ENCODE measurements around the gene UBR1. TPM values are rescaled to one million over a fixed set of nuclear protein-coding genes. Genes with fewer than 3 reads are reported as not detected.

The UBR1 gene
- total RNA-seq, 1 donor from 2014 or later, result 33.2 TPM

DNA sequence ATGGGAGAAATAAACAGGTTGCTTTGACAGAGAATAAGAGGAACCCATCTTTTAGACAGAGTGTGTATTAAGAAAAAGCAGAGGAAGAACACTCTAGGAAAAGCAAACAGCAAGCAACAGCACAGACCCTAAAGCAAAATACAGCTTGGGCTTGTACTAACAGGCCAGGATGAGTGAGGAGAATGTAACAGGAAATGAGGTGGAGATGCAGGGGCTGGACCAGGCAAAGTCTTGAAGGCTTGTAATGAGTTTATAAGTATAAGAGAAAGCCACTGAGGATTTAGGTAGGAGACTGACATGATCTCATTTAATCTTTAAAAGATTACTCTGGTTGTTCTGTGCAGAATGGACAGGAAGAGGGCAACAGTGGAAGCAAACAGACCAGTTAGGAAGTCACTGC, 4.9 kb downstream of the UBR1 start:
- Mint-ChIP-seq H3K27me3 (ENCODE audit: insufficient read depth, low read depth) (no peaks in the 10 kb centered on the region), H3K27ac (no peak overlapping the region), H3K36me3 (peaks cover 27% of the 10 kb centered on the region), H3K4me1 (peaks cover 13% of the 10 kb centered on the region), H3K4me3 (no peak overlapping the region), H3K9me3 (peaks cover 3% of the 10 kb centered on the region)
- Histone ChIP-seq H3K4me1 (peaks cover 11% of the 10 kb centered on the region), H3K27me3 (no peaks in the 10 kb centered on the region), H3K27ac (no peak overlapping the region), H3K79me2 (ENCODE audit: low read depth) (peaks cover 98% of the 10 kb centered on the region), H3F3A (ENCODE audit: low read depth) (no peaks in the 10 kb centered on the region), H3K4me2 (no peak overlapping the region), H3K36me3 (peaks cover 14% of the 10 kb centered on the region), H2AFZ (replicated peaks) (no peak overlapping the region), H3K4me3 (no peak overlapping the region), H4K20me1 (ENCODE audit: low read depth) (no peaks in the 10 kb centered on the region), H3K9me3 (ENCODE audit: low read depth) (no peaks in the 10 kb centered on the region), H3K9ac (no peak overlapping the region)
- DNase-seq (ENCODE audit: low spot score), result no peak
- TF ChIP-seq, protein P1, sequence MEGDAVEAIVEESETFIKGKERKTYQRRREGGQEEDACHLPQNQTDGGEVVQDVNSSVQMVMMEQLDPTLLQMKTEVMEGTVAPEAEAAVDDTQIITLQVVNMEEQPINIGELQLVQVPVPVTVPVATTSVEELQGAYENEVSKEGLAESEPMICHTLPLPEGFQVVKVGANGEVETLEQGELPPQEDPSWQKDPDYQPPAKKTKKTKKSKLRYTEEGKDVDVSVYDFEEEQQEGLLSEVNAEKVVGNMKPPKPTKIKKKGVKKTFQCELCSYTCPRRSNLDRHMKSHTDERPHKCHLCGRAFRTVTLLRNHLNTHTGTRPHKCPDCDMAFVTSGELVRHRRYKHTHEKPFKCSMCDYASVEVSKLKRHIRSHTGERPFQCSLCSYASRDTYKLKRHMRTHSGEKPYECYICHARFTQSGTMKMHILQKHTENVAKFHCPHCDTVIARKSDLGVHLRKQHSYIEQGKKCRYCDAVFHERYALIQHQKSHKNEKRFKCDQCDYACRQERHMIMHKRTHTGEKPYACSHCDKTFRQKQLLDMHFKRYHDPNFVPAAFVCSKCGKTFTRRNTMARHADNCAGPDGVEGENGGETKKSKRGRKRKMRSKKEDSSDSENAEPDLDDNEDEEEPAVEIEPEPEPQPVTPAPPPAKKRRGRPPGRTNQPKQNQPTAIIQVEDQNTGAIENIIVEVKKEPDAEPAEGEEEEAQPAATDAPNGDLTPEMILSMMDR (IDR thresholded peaks at IDR 0.05), result no peak
- TF ChIP-seq EZH2 (IDR thresholded peaks at IDR 0.05), result no peak
- no peak for TF ChIP-seq EZH2phosphoT487 (IDR thresholded peaks at IDR 0.05)

DNA sequence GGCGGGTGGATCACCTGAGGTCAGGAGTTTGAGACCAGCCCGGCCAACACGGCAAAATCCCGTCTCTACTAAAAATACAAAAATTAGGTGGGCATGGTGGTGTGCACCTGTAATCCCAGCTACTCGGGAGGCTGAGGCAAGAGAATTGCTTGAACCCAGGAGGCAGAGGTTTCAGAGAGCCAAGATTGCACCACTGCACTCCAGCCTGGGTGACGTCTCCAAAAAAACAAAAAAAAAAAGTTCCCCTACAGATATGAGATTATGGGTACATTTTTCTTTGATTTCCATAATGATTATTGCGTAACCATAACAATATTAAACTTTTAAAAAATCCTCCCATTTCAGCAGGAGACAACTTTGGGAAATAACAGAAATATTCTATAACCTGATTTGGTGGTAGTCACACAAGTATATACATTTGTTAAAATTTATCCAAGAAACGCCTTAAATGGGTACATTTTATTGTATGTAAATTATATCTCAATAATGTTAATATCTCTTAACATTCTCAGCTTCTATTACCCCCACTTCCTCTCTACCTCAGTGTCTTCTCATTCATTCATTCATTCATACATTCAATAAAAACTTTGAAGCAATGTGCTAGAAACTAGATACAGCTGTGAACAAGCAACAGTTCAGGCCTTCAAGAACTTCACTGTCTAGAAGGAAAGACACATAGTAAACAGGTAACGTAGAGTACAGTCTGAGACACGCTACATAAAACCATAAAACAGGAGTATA, 6.6 kb downstream of the UBR1 start:
- Mint-ChIP-seq H3K9me3 (peaks cover 3% of the 10 kb centered on the region), H3K36me3 (peaks cover 27% of the 10 kb centered on the region), H3K4me3 (no peak overlapping the region), H3K27ac (no peak overlapping the region), H3K27me3 (ENCODE audit: insufficient read depth, low read depth) (no peaks in the 10 kb centered on the region), H3K4me1 (peaks cover 5% of the 10 kb centered on the region)
- Histone ChIP-seq H3K27ac (no peak overlapping the region), H3K36me3 (peaks cover 14% of the 10 kb centered on the region), H3K4me2 (no peak overlapping the region), H3K9ac (no peak overlapping the region), H2AFZ (replicated peaks) (no peak overlapping the region), H3F3A (ENCODE audit: low read depth) (no peaks in the 10 kb centered on the region), H3K79me2 (ENCODE audit: low read depth) (peaks cover 93% of the 10 kb centered on the region), H3K27me3 (no peaks in the 10 kb centered on the region), H3K4me3 (no peak overlapping the region), H3K4me1 (peaks cover 2% of the 10 kb centered on the region), H4K20me1 (ENCODE audit: low read depth) (no peaks in the 10 kb centered on the region), H3K9me3 (ENCODE audit: low read depth) (no peaks in the 10 kb centered on the region)
- TF ChIP-seq EZH2phosphoT487 (IDR thresholded peaks at IDR 0.05), result no peak
- TF ChIP-seq, protein P1 (IDR thresholded peaks at IDR 0.05), result no peak
- no peak for TF ChIP-seq EZH2 (IDR thresholded peaks at IDR 0.05)
- DNase-seq (ENCODE audit: low spot score), result no peak

DNA sequence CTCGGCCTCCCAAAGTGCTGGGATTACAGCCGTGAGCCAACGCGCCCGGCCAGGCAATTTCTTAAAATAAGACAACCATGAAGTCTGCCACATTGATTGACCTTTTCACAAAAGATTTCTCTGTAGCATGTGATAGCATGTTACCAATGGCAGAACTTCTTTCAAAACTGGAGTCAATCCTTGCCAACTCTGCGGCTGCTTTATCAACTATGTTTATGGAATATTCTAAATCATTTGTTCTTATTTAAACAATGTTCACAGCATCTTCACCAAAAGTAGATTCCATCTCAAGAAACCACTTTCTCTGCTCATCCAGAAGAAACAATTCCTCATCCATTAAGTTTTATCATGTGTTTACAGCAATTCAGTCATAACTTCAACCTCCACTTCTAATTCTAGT, 9.4 kb downstream of the UBR1 start:
- peaks cover 91% of the 10 kb centered on the region for H3K79me2 ChIP-seq (ENCODE audit: low read depth)
- no peak overlapping the region for H3K4me2 ChIP-seq

More for the DNA sequence above, 9.4 kb downstream of the UBR1 start:
- no peaks in the 10 kb centered on the region for H3K9me3 ChIP-seq (ENCODE audit: low read depth)
- H3K9me3 Mint-ChIP-seq, result peaks cover 3% of the 10 kb centered on the region
- H3K4me3 ChIP-seq, result no peak overlapping the region
- no peaks in the 10 kb centered on the region for H4K20me1 ChIP-seq (ENCODE audit: low read depth)
- TF ChIP-seq EZH2phosphoT487 (IDR thresholded peaks at IDR 0.05) (no peak), EZH2 (IDR thresholded peaks at IDR 0.05) (no peak)
- TF ChIP-seq, protein P1 (IDR thresholded peaks at IDR 0.05), result no peak
- no peak overlapping the region for H3K9ac ChIP-seq
- H3K4me1 ChIP-seq, result no peaks in the 10 kb centered on the region
- H3K36me3 Mint-ChIP-seq, result peaks cover 31% of the 10 kb centered on the region
- no peaks in the 10 kb centered on the region for H3F3A ChIP-seq (ENCODE audit: low read depth)
- no peak overlapping the region for H2AFZ ChIP-seq (replicated peaks)
- no peaks in the 10 kb centered on the region for H3K27me3 ChIP-seq
- H3K27ac Mint-ChIP-seq, result no peak overlapping the region
- no peaks in the 10 kb centered on the region for H3K4me1 Mint-ChIP-seq
- peaks cover 5% of the 10 kb centered on the region for H3K36me3 ChIP-seq
- no peaks in the 10 kb centered on the region for H3K27me3 Mint-ChIP-seq (ENCODE audit: insufficient read depth, low read depth)
- no peak overlapping the region for H3K27ac ChIP-seq
- DNase-seq (ENCODE audit: low spot score), result no peak
- H3K4me3 Mint-ChIP-seq, result no peak overlapping the region
